GM10266 (cell line): ENCODE measurements around the gene BMERB1.
"Not testable (repeated sequence)": the region's sequence is repeated elsewhere in the genome, so short reads cannot be mapped to it uniquely, and the experiment has no call there.

ENCODE experiments used
- DNase-seq: peaks from one replicate; pipeline ENCODE4 v3.0.0; 2012; ENCODE audit errors: extremely low spot score
- CTCF ChIP-seq: IDR thresholded peaks from 2 replicates; pipeline ENCODE4 v1.5.1; 2012; ENCODE audit warnings: mild to moderate bottlenecking, low read depth; ENCODE audit not compliant: control insufficient read depth, insufficient read depth; ENCODE audit errors: missing control alignments

BMERB1 gene

GRCh38 chr16:15567823-15568222, 133.4 kb downstream of the BMERB1 start:
- DNase-seq = no peak
- TF ChIP-seq CTCF = no peak

- not testable (repeated sequence) for DNase-seq
Observed at GRCh38 chr16:15570666-15571065, 136.3 kb downstream of the BMERB1 start.

GRCh38 chr16:15571557-15571956, 137.2 kb downstream of the BMERB1 start:
- DNase-seq = no peak
- no peak for TF ChIP-seq CTCF

GRCh38 chr16:15572329-15573001, 138.1 kb downstream of the BMERB1 start:
- no peak for TF ChIP-seq CTCF
- no peak for DNase-seq

- TF ChIP-seq CTCF = no peak
- no peak for DNase-seq
Observed at GRCh38 chr16:15573274-15573895, 139.0 kb downstream of the BMERB1 start.

GRCh38 chr16:15573896-15574613, 139.7 kb downstream of the BMERB1 start:
- not testable (repeated sequence) for DNase-seq

GRCh38 chr16:15574614-15574948, 140.2 kb downstream of the BMERB1 start:
- no peak for TF ChIP-seq CTCF
- DNase-seq = no peak

- DNase-seq = no peak
Observed at GRCh38 chr16:15575293-15576049, 141.1 kb downstream of the BMERB1 start.

More at GRCh38 chr16:15575293-15576049, 141.1 kb downstream of the BMERB1 start:
- no peak for TF ChIP-seq CTCF
